ENCODE results near the gene LENEP.

Gene LENEP

GRCh38 chr1:154999571-155000410, 6.4 kb downstream of the LENEP start:
- no peak for DNase-seq (ENCODE audit: low read depth)

GRCh38 chr1:155000411-155000725, 7.0 kb downstream of the LENEP start:
- DNase-seq (ENCODE audit: low read depth): no peak

- DNase-seq (ENCODE audit: low read depth): peak; percentile 83
Measured at GRCh38 chr1:155000726-155001424, 7.5 kb downstream of the LENEP start.

- no peak for DNase-seq (ENCODE audit: low read depth)
Measured at GRCh38 chr1:155001425-155001674, 8.0 kb downstream of the LENEP start.

- peak; percentile 99 for DNase-seq (ENCODE audit: low read depth)
Measured at GRCh38 chr1:155001675-155002463, 8.5 kb downstream of the LENEP start.

GRCh38 chr1:155002464-155003226, 9.3 kb downstream of the LENEP start, which contains the start of gene ZBTB7B:
Gene ZBTB7B (plus strand): TSS chr1:155002802. CDS start chr1:155014661, 11,859 bp downstream.
- DNase-seq (ENCODE audit: low read depth): peak; percentile 46

GRCh38 chr1:155003227-155003765, 9.9 kb downstream of the LENEP start:
- DNase-seq (ENCODE audit: low read depth): peak; percentile 21

GRCh38 chr1:155003766-155004351, 10.5 kb downstream of the LENEP start:
- peak; percentile 71 for DNase-seq (ENCODE audit: low read depth)

GRCh38 chr1:155004352-155005075, 11.1 kb downstream of the LENEP start:
- no peak for DNase-seq (ENCODE audit: low read depth)

- DNase-seq (ENCODE audit: low read depth): no peak
Measured at GRCh38 chr1:155005076-155006011, 12.0 kb downstream of the LENEP start.

- DNase-seq (ENCODE audit: low read depth): peak; percentile 48
Measured at GRCh38 chr1:155006601-155007101, 13.3 kb downstream of the LENEP start.

- no peak for DNase-seq (ENCODE audit: low read depth)
Measured at GRCh38 chr1:155007251-155007828, 14.0 kb downstream of the LENEP start.

GRCh38 chr1:155008015-155008941, 14.9 kb downstream of the LENEP start:
- no peak for DNase-seq (ENCODE audit: low read depth)

- DNase-seq (ENCODE audit: low read depth): no peak
Measured at GRCh38 chr1:155009221-155009711, 15.9 kb downstream of the LENEP start.

- no peak for DNase-seq (ENCODE audit: low read depth)
Measured at GRCh38 chr1:155009742-155010141, 16.4 kb downstream of the LENEP start.

- DNase-seq (ENCODE audit: low read depth): no peak
Measured at GRCh38 chr1:155010211-155010918, 17.0 kb downstream of the LENEP start.

GRCh38 chr1:155011004-155011416, 17.6 kb downstream of the LENEP start:
- DNase-seq (ENCODE audit: low read depth): no peak

All from EH (cell line).